ENCODE measurements around the gene ADM5. TPM values are rescaled to one million over a fixed set of nuclear protein-coding genes. Genes with fewer than 3 reads are reported as not detected.

The ADM5 gene
- polyA plus RNA-seq, 1 donor from 2014 or later: 7.2 TPM

DNA sequence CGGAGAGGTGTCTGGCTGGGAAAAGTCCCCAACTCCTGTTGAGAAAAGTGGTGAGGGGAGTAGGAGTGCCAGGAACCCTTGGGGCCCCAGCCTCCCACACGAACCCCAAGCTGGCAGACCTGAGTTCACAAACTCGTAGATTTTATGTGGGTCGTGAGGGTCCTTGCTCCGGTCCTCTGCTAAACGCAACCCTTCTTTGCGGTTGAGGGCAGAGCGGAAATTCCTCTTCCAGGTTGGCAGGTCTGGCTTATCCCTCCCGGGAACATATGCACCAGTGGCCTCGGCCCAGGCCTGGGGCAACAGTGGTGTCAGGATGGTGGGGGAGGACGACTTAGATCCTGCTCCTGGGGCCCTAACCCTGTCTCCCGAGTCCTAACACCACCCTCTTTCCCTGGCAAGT lies 26.2 kb upstream of the ADM5 start:
- Histone ChIP-seq H3K36me3 (ENCODE audit: insufficient read depth, low read length) (no peaks in the 10 kb centered on the region), H3K79me2 (replicated peaks; ENCODE audit: insufficient read depth, low read length) (no peaks in the 10 kb centered on the region), H3F3A (ENCODE audit: insufficient read depth, low read length, poor library complexity, severe bottlenecking) (no peaks in the 10 kb centered on the region), H3K27me3 (ENCODE audit: insufficient read depth, low read depth, low read length) (no peaks in the 10 kb centered on the region), H4K20me1 (ENCODE audit: insufficient read depth) (no peaks in the 10 kb centered on the region), H3K9me3 (ENCODE audit: low read length) (no peaks in the 10 kb centered on the region), H3K9ac (ENCODE audit: low read length) (no peak overlapping the region), H3K9me2 (ENCODE audit: insufficient read depth, low read length) (no peaks in the 10 kb centered on the region), H3K4me3 (ENCODE audit: low read length) (no peak overlapping the region), H3K27ac (ENCODE audit: low read length) (no peak overlapping the region), H3K4me2 (ENCODE audit: low read length) (no peak overlapping the region), H2AFZ (ENCODE audit: low read depth, low read length) (no peak overlapping the region)
- no peak for TF ChIP-seq SMC3 (conservative IDR thresholded peaks at IDR 0.05; ENCODE audit: poor library complexity)
- no peak for TF ChIP-seq EP300 (conservative IDR thresholded peaks at IDR 0.05; ENCODE audit: poor library complexity, severe bottlenecking)
- TF ChIP-seq POLR2AphosphoS5 (IDR thresholded peaks at IDR 0.05): no peak
- TF ChIP-seq EZH2 (IDR thresholded peaks at IDR 0.05; ENCODE audit: borderline replicate concordance, insufficient read depth, low read length, poor library complexity, severe bottlenecking): no peak
- TF ChIP-seq, protein P1, sequence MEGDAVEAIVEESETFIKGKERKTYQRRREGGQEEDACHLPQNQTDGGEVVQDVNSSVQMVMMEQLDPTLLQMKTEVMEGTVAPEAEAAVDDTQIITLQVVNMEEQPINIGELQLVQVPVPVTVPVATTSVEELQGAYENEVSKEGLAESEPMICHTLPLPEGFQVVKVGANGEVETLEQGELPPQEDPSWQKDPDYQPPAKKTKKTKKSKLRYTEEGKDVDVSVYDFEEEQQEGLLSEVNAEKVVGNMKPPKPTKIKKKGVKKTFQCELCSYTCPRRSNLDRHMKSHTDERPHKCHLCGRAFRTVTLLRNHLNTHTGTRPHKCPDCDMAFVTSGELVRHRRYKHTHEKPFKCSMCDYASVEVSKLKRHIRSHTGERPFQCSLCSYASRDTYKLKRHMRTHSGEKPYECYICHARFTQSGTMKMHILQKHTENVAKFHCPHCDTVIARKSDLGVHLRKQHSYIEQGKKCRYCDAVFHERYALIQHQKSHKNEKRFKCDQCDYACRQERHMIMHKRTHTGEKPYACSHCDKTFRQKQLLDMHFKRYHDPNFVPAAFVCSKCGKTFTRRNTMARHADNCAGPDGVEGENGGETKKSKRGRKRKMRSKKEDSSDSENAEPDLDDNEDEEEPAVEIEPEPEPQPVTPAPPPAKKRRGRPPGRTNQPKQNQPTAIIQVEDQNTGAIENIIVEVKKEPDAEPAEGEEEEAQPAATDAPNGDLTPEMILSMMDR (IDR thresholded peaks at IDR 0.05; ENCODE audit: poor library complexity, severe bottlenecking): no peak
- no peak for TF ChIP-seq TAF1 (IDR thresholded peaks at IDR 0.05; ENCODE audit: low read depth)

DNA sequence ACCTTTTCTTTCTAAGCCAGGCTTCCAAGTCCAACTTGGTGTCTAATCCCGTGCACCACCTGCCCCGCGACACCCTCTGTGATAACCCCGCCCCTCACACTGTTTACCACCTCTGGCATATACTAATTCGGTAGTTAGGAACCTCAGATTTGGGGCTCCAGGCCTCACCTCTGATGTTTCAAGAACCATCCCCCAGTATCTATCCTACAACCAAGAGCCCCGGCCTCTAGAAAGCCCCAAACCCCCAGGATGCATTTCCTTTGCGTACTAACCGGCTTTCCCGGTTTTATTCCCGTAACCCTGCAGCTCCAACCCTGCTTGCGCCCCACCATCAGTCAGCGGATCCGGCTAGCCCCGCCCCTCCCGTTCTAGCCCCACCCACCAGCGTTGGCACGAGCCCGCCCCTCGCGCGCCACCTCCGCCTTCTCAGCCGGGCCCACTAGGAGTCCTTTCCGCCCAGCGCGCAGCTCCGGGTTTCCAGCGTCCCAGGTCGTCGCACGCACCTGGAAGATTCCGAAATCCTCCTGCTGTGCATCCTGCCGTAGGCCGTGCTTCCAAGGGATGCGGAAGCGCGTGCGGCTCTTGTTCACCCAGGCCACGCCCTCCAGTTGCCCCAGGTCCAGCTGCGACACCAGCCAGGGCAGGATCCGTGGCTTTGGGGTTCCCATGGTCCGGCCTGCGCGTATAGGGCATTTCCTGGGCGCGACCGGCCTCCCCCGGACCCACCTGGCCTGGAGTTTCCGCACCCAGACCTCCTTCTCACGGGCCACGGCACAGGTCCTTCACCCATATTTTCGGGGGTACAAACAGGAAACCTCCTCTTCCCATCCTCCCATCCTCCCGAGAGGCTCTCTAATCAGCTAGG lies 25.0 kb upstream of the ADM5 start:
- Histone ChIP-seq H3K36me3 (ENCODE audit: insufficient read depth, low read length) (no peaks in the 10 kb centered on the region), H3K9ac (ENCODE audit: low read length) (peak overlapping the region; percentile 68), H3K27me3 (ENCODE audit: insufficient read depth, low read depth, low read length) (no peaks in the 10 kb centered on the region), H3K4me2 (ENCODE audit: low read length) (peak overlapping the region; percentile 85), H3K9me3 (ENCODE audit: low read length) (no peaks in the 10 kb centered on the region), H3K79me2 (replicated peaks; ENCODE audit: insufficient read depth, low read length) (no peaks in the 10 kb centered on the region), H3K4me3 (ENCODE audit: low read length) (peak overlapping the region; percentile 77), H3K27ac (ENCODE audit: low read length) (peak overlapping the region; percentile 48), H3K9me2 (ENCODE audit: insufficient read depth, low read length) (no peaks in the 10 kb centered on the region), H3F3A (ENCODE audit: insufficient read depth, low read length, poor library complexity, severe bottlenecking) (no peaks in the 10 kb centered on the region), H4K20me1 (ENCODE audit: insufficient read depth) (no peaks in the 10 kb centered on the region), H2AFZ (ENCODE audit: low read depth, low read length) (peak overlapping the region; percentile 56)
- TF ChIP-seq, protein P1 (IDR thresholded peaks at IDR 0.05; ENCODE audit: poor library complexity, severe bottlenecking): peak; percentile 33
- TF ChIP-seq MXI1 (conservative IDR thresholded peaks at IDR 0.05; ENCODE audit: poor library complexity, severe bottlenecking) (peak; percentile 74), TAF1 (IDR thresholded peaks at IDR 0.05; ENCODE audit: low read depth) (no peak), POLR2AphosphoS5 (IDR thresholded peaks at IDR 0.05) (peak; percentile 49)

DNA sequence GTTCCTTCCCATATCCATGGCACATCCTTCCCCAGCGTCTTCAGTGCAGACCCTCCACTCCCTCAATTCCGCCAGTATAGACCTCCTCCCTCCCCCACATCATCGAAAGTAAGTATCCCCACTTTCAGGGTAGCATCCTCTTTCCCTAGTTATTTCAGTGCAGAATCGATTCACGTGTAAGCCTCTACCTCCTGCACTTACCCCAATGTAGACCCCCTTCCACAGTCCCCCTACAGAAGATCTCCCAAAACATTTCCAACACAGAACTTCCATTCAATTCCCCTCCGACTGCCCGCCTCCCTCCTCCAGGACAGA lies 24.4 kb upstream of the ADM5 start:
- TF ChIP-seq POLR2AphosphoS5 (IDR thresholded peaks at IDR 0.05) (no peak), EP300 (conservative IDR thresholded peaks at IDR 0.05; ENCODE audit: poor library complexity, severe bottlenecking) (no peak), MXI1 (conservative IDR thresholded peaks at IDR 0.05; ENCODE audit: poor library complexity, severe bottlenecking) (no peak), RAD21 (conservative IDR thresholded peaks at IDR 0.05) (no peak), SMC3 (conservative IDR thresholded peaks at IDR 0.05; ENCODE audit: poor library complexity) (no peak), EZH2 (IDR thresholded peaks at IDR 0.05; ENCODE audit: borderline replicate concordance, insufficient read depth, low read length, poor library complexity, severe bottlenecking) (no peak), TAF1 (IDR thresholded peaks at IDR 0.05; ENCODE audit: low read depth) (no peak), REST (IDR thresholded peaks at IDR 0.05; ENCODE audit: borderline replicate concordance) (no peak)
- TF ChIP-seq, protein P1 (IDR thresholded peaks at IDR 0.05; ENCODE audit: poor library complexity, severe bottlenecking): no peak
- Histone ChIP-seq H4K20me1 (ENCODE audit: insufficient read depth) (no peaks in the 10 kb centered on the region), H3F3A (ENCODE audit: insufficient read depth, low read length, poor library complexity, severe bottlenecking) (no peaks in the 10 kb centered on the region), H3K9ac (ENCODE audit: low read length) (peak overlapping the region; percentile 68), H3K4me3 (ENCODE audit: low read length) (peak overlapping the region; percentile 77), H2AFZ (ENCODE audit: low read depth, low read length) (peak overlapping the region; percentile 56), H3K4me2 (ENCODE audit: low read length) (peak overlapping the region; percentile 85), H3K27me3 (ENCODE audit: insufficient read depth, low read depth, low read length) (no peaks in the 10 kb centered on the region), H3K9me2 (ENCODE audit: insufficient read depth, low read length) (no peaks in the 10 kb centered on the region), H3K79me2 (replicated peaks; ENCODE audit: insufficient read depth, low read length) (no peaks in the 10 kb centered on the region), H3K36me3 (ENCODE audit: insufficient read depth, low read length) (no peaks in the 10 kb centered on the region), H3K9me3 (ENCODE audit: low read length) (no peaks in the 10 kb centered on the region), H3K27ac (ENCODE audit: low read length) (peak overlapping the region; percentile 48)

All from neural cell (in vitro differentiated cells).